H9 (cell line): ENCODE measurements around the gene SCRN2. TPM values are rescaled to one million over a fixed set of nuclear protein-coding genes. Genes with fewer than 3 reads are reported as not detected.

Source experiments
- DNase-seq: peaks from one replicate; pipeline ENCODE4 v3.0.0-alpha.2; 2017
- H2AFZ ChIP-seq: one replicate; pipeline ENCODE4 v1.6.1; 2013; ENCODE audit warnings: mild to moderate bottlenecking, low read length, control low read depth, moderate library complexity
- H2AK5ac ChIP-seq: 2 replicates; pipeline ENCODE4 v1.6.1; 2013; ENCODE audit warnings: low read length, control low read depth, mixed read lengths; ENCODE audit not compliant: insufficient read length
- H2BK120ac ChIP-seq: one replicate; pipeline ENCODE4 v1.6.1; 2013; ENCODE audit warnings: low read depth, mild to moderate bottlenecking, low read length, control low read depth, inconsistent platforms; ENCODE audit not compliant: poor library complexity, severe bottlenecking
- H2BK12ac ChIP-seq: 2 replicates; pipeline ENCODE4 v1.6.1; 2013; ENCODE audit warnings: low read length, control low read depth, mixed read lengths, low read depth; ENCODE audit not compliant: insufficient read length
- H2BK15ac ChIP-seq: 2 replicates; pipeline ENCODE4 v1.6.1; 2013; ENCODE audit warnings: low read depth, low read length, control low read depth
- H2BK20ac ChIP-seq: one replicate; pipeline ENCODE4 v1.6.1; 2013; ENCODE audit warnings: low read depth, mild to moderate bottlenecking, low read length, control low read depth, inconsistent platforms; ENCODE audit not compliant: poor library complexity, severe bottlenecking
- H2BK5ac ChIP-seq: 2 replicates; pipeline ENCODE4 v1.6.1; 2013; ENCODE audit warnings: low read length, control low read depth, mixed read lengths; ENCODE audit not compliant: insufficient read length
- H3K14ac ChIP-seq: 2 replicates; pipeline ENCODE4 v1.6.1; 2013; ENCODE audit warnings: low read length, control low read depth; ENCODE audit not compliant: insufficient read depth
- H3K18ac ChIP-seq: 2 replicates; pipeline ENCODE4 v1.6.1; 2013; ENCODE audit warnings: low read depth, mild to moderate bottlenecking, mixed read lengths, low read length, control low read depth; ENCODE audit not compliant: insufficient read length
- H3K23ac ChIP-seq: 2 replicates; pipeline ENCODE4 v1.6.1; 2013; ENCODE audit warnings: low read length, control low read depth, mixed read lengths, low read depth; ENCODE audit not compliant: insufficient read length
- H3K23me2 ChIP-seq: 2 replicates; pipeline ENCODE4 v1.6.1; 2013; ENCODE audit warnings: low read depth, mild to moderate bottlenecking, mixed read lengths, low read length, control low read depth; ENCODE audit not compliant: insufficient read length, poor library complexity, severe bottlenecking
- H3K27ac ChIP-seq: 2 replicates; pipeline ENCODE4 v1.5.1; 2013; ENCODE audit warnings: low read length, control low read depth, mixed read lengths, low read depth; ENCODE audit not compliant: insufficient read length
- H3K27me3 ChIP-seq: 2 replicates; pipeline ENCODE4 v1.6.1; 2013; ENCODE audit warnings: low read length, control low read depth, inconsistent platforms; ENCODE audit not compliant: insufficient read depth
- H3K4ac ChIP-seq: 2 replicates; pipeline ENCODE4 v1.6.1; 2013; ENCODE audit warnings: low read depth, mild to moderate bottlenecking, control low read depth, inconsistent platforms, low read length, moderate library complexity
- H3K4me1 ChIP-seq: 2 replicates; pipeline ENCODE4 v1.6.1; 2013; ENCODE audit warnings: low read length, control low read depth, inconsistent platforms; ENCODE audit not compliant: insufficient read depth
- H3K4me2 ChIP-seq: 2 replicates; pipeline ENCODE4 v1.6.1; 2013; ENCODE audit warnings: low read length, control low read depth, mixed read lengths; ENCODE audit not compliant: insufficient read length, insufficient read depth
- H3K56ac ChIP-seq: 2 replicates; pipeline ENCODE4 v1.6.1; 2013; ENCODE audit warnings: low read depth, mild to moderate bottlenecking, mixed read lengths, low read length, control low read depth; ENCODE audit not compliant: insufficient read length
- H3K79me1 ChIP-seq: 2 replicates; pipeline ENCODE4 v1.6.1; 2013; ENCODE audit warnings: low read depth, mild to moderate bottlenecking, moderate library complexity, low read length, control low read depth, inconsistent platforms; ENCODE audit not compliant: insufficient read depth, poor library complexity, severe bottlenecking
- H3K79me2 ChIP-seq: 2 replicates; pipeline ENCODE4 v1.6.1; 2013; ENCODE audit warnings: low read length, control low read depth, inconsistent platforms; ENCODE audit not compliant: insufficient read depth
- H3K9ac ChIP-seq: 2 replicates; pipeline ENCODE4 v1.6.1; 2013; ENCODE audit warnings: low read length, control low read depth, mixed read lengths; ENCODE audit not compliant: insufficient read length; ENCODE audit errors: extremely low read depth
- H3K9me3 ChIP-seq: one replicate; pipeline ENCODE4 v1.6.1; 2013; ENCODE audit warnings: low read depth, low read length, inconsistent platforms; ENCODE audit not compliant: control insufficient read depth
- H3T11ph ChIP-seq: one replicate; pipeline ENCODE4 v1.6.1; 2013; ENCODE audit warnings: mild to moderate bottlenecking, low read length, control low read depth, inconsistent platforms
- H4K20me1 ChIP-seq: one replicate; pipeline ENCODE4 v1.6.1; 2013; ENCODE audit not compliant: control insufficient read depth, insufficient read length, insufficient read depth
- H4K5ac ChIP-seq: 2 replicates; pipeline ENCODE4 v1.6.1; 2013; ENCODE audit warnings: low read depth, mild to moderate bottlenecking, mixed read lengths, low read length, control low read depth; ENCODE audit not compliant: insufficient read length
- H4K8ac ChIP-seq: replicated peaks from 2 replicates; pipeline ENCODE4 v1.6.1; 2013; ENCODE audit warnings: low read length, control low read depth, mixed read lengths, low read depth; ENCODE audit not compliant: insufficient read length
- H4K91ac ChIP-seq: 2 replicates; pipeline ENCODE4 v1.6.1; 2013; ENCODE audit warnings: low read depth, mild to moderate bottlenecking, moderate library complexity, mixed read lengths, low read length, control low read depth; ENCODE audit not compliant: insufficient read length
- H3K27ac Mint-ChIP-seq, 3 experiments: 2 replicates in 2 of 3; 3 replicates in 1 of 3; pipeline ENCODE4 v1.8.0; 2020 to 2021; ENCODE audit warnings: mixed read lengths in 3 of 3, mild to moderate bottlenecking in 1 of 3, moderate library complexity in 1 of 3
- H3K27me3 Mint-ChIP-seq: 2 replicates; pipeline ENCODE4 v1.8.0; 2021; ENCODE audit warnings: low read depth, mild to moderate bottlenecking, moderate library complexity, mixed read lengths
- H3K36me3 Mint-ChIP-seq, 3 experiments: 2 replicates in 2 of 3; 3 replicates in 1 of 3; pipeline ENCODE4 v1.8.0; 2020 to 2021; ENCODE audit warnings: low read depth in 3 of 3, mixed read lengths in 3 of 3; ENCODE audit not compliant: insufficient read depth in 1 of 3
- H3K4me1 Mint-ChIP-seq, 2 experiments: 2 replicates each; pipeline ENCODE4 v1.8.0; 2020; ENCODE audit warnings: mixed read lengths in 2 of 2
- H3K4me3 Mint-ChIP-seq, 2 experiments: 2 replicates in 1 of 2; 3 replicates in 1 of 2; pipeline ENCODE4 v1.8.0; 2020 to 2021; ENCODE audit warnings: mild to moderate bottlenecking in 2 of 2, mixed read lengths in 2 of 2, moderate library complexity in 1 of 2
- H3K9me3 Mint-ChIP-seq, 2 experiments: 2 replicates in 1 of 2; 3 replicates in 1 of 2; pipeline ENCODE4 v1.8.0; 2020; ENCODE audit warnings: mild to moderate bottlenecking in 2 of 2, mixed read lengths in 2 of 2, moderate library complexity in 1 of 2
- WGBS: extraction: QIAGEN DNeasy Blood & Tissue Kit; methylation state at CpG from one replicate; pipeline ENCODE4 v1.1.7; 2013; ENCODE audit warnings: missing lambda C conversion rate, low lambda C conversion rate, mixed read lengths; ENCODE audit not compliant: insufficient read length; ENCODE audit errors: extremely low coverage; 5-methylcytosine and 5-hydroxymethylcytosine counted together
- total RNA-seq: library from RNA; stranded (reverse); gene quantifications from 2 replicates; pipeline ENCODE4 v1.2.1, GENCODE V29; 2021
- TF ChIP-seq, protein P1 (sequence below): fragments of 200-600 bp; sonication (generic); conservative IDR thresholded peaks from 3 replicates; pipeline ENCODE4 v1.8.0; 2021; ENCODE audit warnings: antibody characterized with exemption, mild to moderate bottlenecking

The SCRN2 gene
- total RNA-seq, 1 experiment from 2014 or later = 34.0 TPM

DNA sequence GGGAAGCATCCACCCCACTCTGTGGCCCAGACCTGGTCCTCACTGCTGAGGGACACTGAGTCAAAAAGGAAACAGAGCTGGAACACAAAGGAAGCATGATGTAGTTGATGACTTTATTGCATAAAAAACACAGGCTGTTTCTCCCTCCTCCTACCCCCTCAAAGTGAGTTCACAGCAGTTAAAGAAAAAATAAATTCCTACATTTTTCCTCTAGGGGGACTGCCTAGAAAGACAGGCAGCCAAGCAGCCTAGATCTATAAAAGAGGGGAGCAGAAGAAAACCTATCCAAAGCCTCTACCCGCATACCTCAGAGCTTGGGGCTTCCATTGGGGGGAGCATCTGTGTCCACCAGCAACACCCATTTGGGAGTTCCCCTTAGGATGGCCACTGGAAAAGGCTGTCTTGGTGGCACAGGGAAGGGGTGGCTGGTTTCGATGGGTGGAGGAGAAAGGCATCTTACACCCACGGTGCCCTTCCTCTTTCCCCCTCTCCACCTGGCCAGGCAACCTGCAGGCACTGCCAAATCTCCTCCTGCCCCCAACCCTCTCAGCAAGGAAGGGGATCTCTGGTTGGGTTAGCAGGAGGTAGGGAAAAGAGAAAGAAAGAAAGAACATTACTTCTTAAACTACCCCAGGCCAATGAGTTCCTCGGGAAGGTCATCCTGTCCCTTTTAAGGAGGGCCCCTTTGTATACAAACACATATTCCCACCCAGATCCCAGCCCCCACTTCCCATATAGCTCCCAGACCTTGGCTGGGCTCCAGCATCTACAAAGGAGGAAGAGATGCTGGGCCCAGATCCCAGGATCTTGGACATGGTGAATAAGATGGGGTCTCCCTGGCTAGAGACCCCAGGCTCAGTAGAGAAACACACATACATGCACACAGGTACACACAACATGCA lies 4.0 kb upstream of the SCRN2 start:
- H3K9me3 ChIP-seq = no peaks in the 10 kb centered on the region
- no peak overlapping the region for H3K56ac ChIP-seq
- no peak overlapping the region for H3K18ac ChIP-seq
- no peaks in the 10 kb centered on the region for H4K20me1 ChIP-seq
- H3K27me3 ChIP-seq = peaks cover 39% of the 10 kb centered on the region
- Mint-ChIP-seq H3K27me3 (peaks cover 64% of the 10 kb centered on the region), H3K36me3 (peaks cover 0 to 2% (median 0%) of the 10 kb centered on the region in 3 experiments; a peak in 1 of 7 replicates), H3K9me3 (no peaks in the 10 kb centered on the region), H3K4me1 (peaks cover 31 to 53% of the 10 kb centered on the region in 2 experiments), H3K4me3 (peak overlapping the region in 1 of 2 experiments; percentile 46; a peak in 1 of 5 replicates), H3K27ac (no peak overlapping the region)
- H2BK15ac ChIP-seq = no peak overlapping the region
- no peak overlapping the region for H3K27ac ChIP-seq
- H4K91ac ChIP-seq = no peak overlapping the region
- H2AK5ac ChIP-seq = no peak overlapping the region
- H3K9ac ChIP-seq = no peak overlapping the region
- no peak overlapping the region for H3K14ac ChIP-seq
- TF ChIP-seq, protein P1, sequence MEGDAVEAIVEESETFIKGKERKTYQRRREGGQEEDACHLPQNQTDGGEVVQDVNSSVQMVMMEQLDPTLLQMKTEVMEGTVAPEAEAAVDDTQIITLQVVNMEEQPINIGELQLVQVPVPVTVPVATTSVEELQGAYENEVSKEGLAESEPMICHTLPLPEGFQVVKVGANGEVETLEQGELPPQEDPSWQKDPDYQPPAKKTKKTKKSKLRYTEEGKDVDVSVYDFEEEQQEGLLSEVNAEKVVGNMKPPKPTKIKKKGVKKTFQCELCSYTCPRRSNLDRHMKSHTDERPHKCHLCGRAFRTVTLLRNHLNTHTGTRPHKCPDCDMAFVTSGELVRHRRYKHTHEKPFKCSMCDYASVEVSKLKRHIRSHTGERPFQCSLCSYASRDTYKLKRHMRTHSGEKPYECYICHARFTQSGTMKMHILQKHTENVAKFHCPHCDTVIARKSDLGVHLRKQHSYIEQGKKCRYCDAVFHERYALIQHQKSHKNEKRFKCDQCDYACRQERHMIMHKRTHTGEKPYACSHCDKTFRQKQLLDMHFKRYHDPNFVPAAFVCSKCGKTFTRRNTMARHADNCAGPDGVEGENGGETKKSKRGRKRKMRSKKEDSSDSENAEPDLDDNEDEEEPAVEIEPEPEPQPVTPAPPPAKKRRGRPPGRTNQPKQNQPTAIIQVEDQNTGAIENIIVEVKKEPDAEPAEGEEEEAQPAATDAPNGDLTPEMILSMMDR = peak; percentile 57
- no peak overlapping the region for H2BK5ac ChIP-seq
- H2AFZ ChIP-seq = no peak overlapping the region
- no CpG with 5 or more reads among the region's 4 CpGs for WGBS
- H3K4ac ChIP-seq = no peak overlapping the region
- peaks cover 11% of the 10 kb centered on the region for H3K23me2 ChIP-seq
- no peaks in the 10 kb centered on the region; the same call in 1 of the 2 replicates for H3K79me2 ChIP-seq
- H3K4me2 ChIP-seq = no peak overlapping the region
- DNase-seq = no peak
- no peak overlapping the region for H4K8ac ChIP-seq
- H3K79me1 ChIP-seq = no peaks in the 10 kb centered on the region
- no peak overlapping the region for H2BK12ac ChIP-seq
- no peaks in the 10 kb centered on the region; the same call in 1 of the 2 replicates for H3K4me1 ChIP-seq
- no peak overlapping the region for H4K5ac ChIP-seq
- no peak overlapping the region for H3K23ac ChIP-seq
- H2BK120ac ChIP-seq = no peak overlapping the region
- H2BK20ac ChIP-seq = no peak overlapping the region
- no peak overlapping the region for H3T11ph ChIP-seq
